Endothelial cell of umbilical vein (primary cell): Measurements from ENCODE around the gene UTRN. TPM values are rescaled to one million over a fixed set of nuclear protein-coding genes. Genes with fewer than 3 reads are reported as not detected.

ENCODE experiments used
- BruUV-seq: library from RNA; stranded (reverse); fragments of 400-500 nt; replicated peaks from 2 replicates; lab custom pipeline; 2021; lab: Mats Ljungman, UMichigan
- CTCF ChIA-PET: fragments of 300-600, 350-600 bp; sonication (Branson Sonifier 250); formaldehyde crosslinking; loops from one replicate; lab custom pipeline; 2021; ENCODE audit warnings: antibody characterized with exemption, inconsistent platforms; lab: Charles Lee
- POLR2A ChIA-PET: fragments of 300-600, 350-600 bp; sonication (Branson Sonifier 250); formaldehyde crosslinking; loops from one replicate; lab custom pipeline; 2021; ENCODE audit warnings: antibody characterized with exemption, inconsistent platforms; lab: Charles Lee
- DNase-seq: peaks from one replicate; pipeline ENCODE4 v3.0.0-alpha.2; 2011; ENCODE audit warnings: low read depth, low spot score
- FAIRE-seq: peaks from 2 replicates; lab custom pipeline; 2011; peaks lifted over from hg19 to GRCh38; lab: Jason Lieb, UNC
- H2AFZ ChIP-seq: 2 replicates; pipeline ENCODE4 v1.6.0; 2012; ENCODE audit warnings: low read depth, low read length, control low read depth, inconsistent platforms
- H3K27ac ChIP-seq: 2 replicates; pipeline ENCODE4 v1.5.1; 2011; ENCODE audit warnings: low read depth, mild to moderate bottlenecking, control low read depth, low read length, moderate library complexity; ENCODE audit not compliant: insufficient read depth
- H3K27me3 ChIP-seq, 2 experiments: 2 replicates each; pipeline versions ENCODE4 v1.6.0 to v1.6.1; 2011; ENCODE audit warnings: low read length in 2 of 2, mixed read lengths in 1 of 2; ENCODE audit not compliant: control insufficient read depth in 2 of 2, insufficient read depth in 2 of 2
- H3K36me3 ChIP-seq, 2 experiments: 2 replicates in 1 of 2; 3 replicates in 1 of 2; pipeline ENCODE4 v1.5.1; 2011; ENCODE audit warnings: low read length in 2 of 2, mild to moderate bottlenecking in 1 of 2, moderate library complexity in 1 of 2; ENCODE audit not compliant: control insufficient read depth in 2 of 2, insufficient read depth in 2 of 2; ENCODE audit errors: extremely low read depth in 1 of 2
- H3K4me1 ChIP-seq: 3 replicates; pipeline ENCODE4 v1.5.1; 2011; ENCODE audit warnings: mild to moderate bottlenecking, low read length; ENCODE audit not compliant: control insufficient read depth, insufficient read depth; ENCODE audit errors: extremely low read depth
- H3K4me2 ChIP-seq: 2 replicates; pipeline ENCODE4 v1.6.1; 2011; ENCODE audit warnings: low read length, control low read depth, mixed read lengths; ENCODE audit not compliant: insufficient read depth
- H3K4me3 ChIP-seq, 3 experiments: fragments of 200-600 bp in 1 of 3; sonication (generic), shearing (Covaris generic) in 1 of 3; replicated peaks in 1 of 3; 2 replicates each; pipeline ENCODE4 v1.5.1; 2011 to 2016; ENCODE audit warnings: control low read depth in 3 of 3, low read length in 3 of 3, mild to moderate bottlenecking in 2 of 3, inconsistent platforms in 1 of 3, low read depth in 1 of 3, moderate library complexity in 1 of 3; ENCODE audit not compliant: insufficient read depth in 1 of 3
- H3K79me2 ChIP-seq: 2 replicates; pipeline ENCODE4 v1.6.0; 2012; ENCODE audit warnings: low read length, inconsistent platforms; ENCODE audit not compliant: control insufficient read depth, insufficient read depth
- H3K9ac ChIP-seq: replicated peaks from 2 replicates; pipeline ENCODE3; 2011; ENCODE audit warnings: low read length, control low read depth; ENCODE audit not compliant: insufficient read depth; ENCODE audit errors: extremely low read depth
- H3K9me1 ChIP-seq: replicated peaks from 3 replicates; pipeline ENCODE4 v1.6.0; 2011; ENCODE audit warnings: mild to moderate bottlenecking, low read length; ENCODE audit not compliant: control insufficient read depth, insufficient read depth; ENCODE audit errors: extremely low read depth
- H3K9me3 ChIP-seq: replicated peaks from 2 replicates; pipeline ENCODE4 v1.5.1; 2012; ENCODE audit warnings: low read length, inconsistent platforms; ENCODE audit not compliant: control insufficient read depth, insufficient read depth
- H4K20me1 ChIP-seq: replicated peaks from 2 replicates; pipeline ENCODE3; 2011; ENCODE audit warnings: mild to moderate bottlenecking, low read length; ENCODE audit not compliant: control insufficient read depth, insufficient read depth; ENCODE audit errors: extremely low read depth
- EZH2 ChIP-seq: IDR thresholded peaks from 2 replicates; pipeline ENCODE4 v1.6.1; 2012; ENCODE audit warnings: borderline replicate concordance, low read depth, mild to moderate bottlenecking, moderate library complexity, low read length, inconsistent platforms; ENCODE audit not compliant: severe bottlenecking
- FOS ChIP-seq: IDR thresholded peaks from 2 replicates; pipeline ENCODE4 v1.6.1; 2011; ENCODE audit warnings: mild to moderate bottlenecking, low read length, moderate library complexity, borderline replicate concordance; ENCODE audit not compliant: insufficient read depth
- MYC ChIP-seq: IDR thresholded peaks from one replicate; pipeline ENCODE4 v1.6.1; 2011; ENCODE audit warnings: mild to moderate bottlenecking, low read depth, low read length
- POLR2A ChIP-seq: IDR thresholded peaks from 2 replicates; pipeline ENCODE4 v1.6.1; 2012; ENCODE audit warnings: low read depth, mild to moderate bottlenecking, control low read depth, low read length
- dilution Hi-C: fragments of 300-500 bp; cut with MboI; formaldehyde crosslinking; loops from one replicate; pipeline ENCODE4 v1.15.0; 2019; ENCODE audit warnings: low sequenced_read_pairs; ENCODE audit not compliant: extremely low pct_ligation_motif_present
- intact Hi-C: fragments of 100-400 bp; cut with micrococcal nuclease; formaldehyde crosslinking; loops from one replicate; pipeline ENCODE4 v1.10.0; 2022
- polyA plus RNA-seq, 4 experiments: library from polyadenylated mRNA; depleted of rRNA in 3 of 4; stranded (reverse) in 3 of 4; unstranded in 1 of 4; fragments of >200 nt; gene quantifications; 2 replicates each; pipeline versions ENCODE4 v1.2.1 to v1.2.3, GENCODE V29; 2011 to 2012; ENCODE audit warnings: missing spikeins in 1 of 4
- total RNA-seq: library from RNA; stranded (reverse); gene quantifications from 2 replicates; pipeline ENCODE4 v1.2.3, GENCODE V29; 2021
- TF ChIP-seq, protein P1 (sequence below), 2 donors: IDR thresholded peaks; 1 replicate in 1 of 2; 2 replicates in 1 of 2; pipeline ENCODE4 v1.5.1; 2011; ENCODE audit warnings: low read length in 2 of 2, mild to moderate bottlenecking in 2 of 2, moderate library complexity in 2 of 2, control low read depth in 1 of 2, inconsistent platforms in 1 of 2, low read depth in 1 of 2; ENCODE audit not compliant: insufficient read depth in 1 of 2; ENCODE audit errors: extremely low read depth in 1 of 2
- TF ChIP-seq, protein P2 (sequence below): IDR thresholded peaks from 2 replicates; pipeline ENCODE4 v1.6.1; 2011; ENCODE audit not compliant: insufficient read depth, insufficient read length

The UTRN gene
- total and polyA plus RNA-seq, 2 donors (not counting 3 experiments of a cell fraction or from before 2014, with no cell fraction given) = 37.4 to 224 TPM

DNA sequence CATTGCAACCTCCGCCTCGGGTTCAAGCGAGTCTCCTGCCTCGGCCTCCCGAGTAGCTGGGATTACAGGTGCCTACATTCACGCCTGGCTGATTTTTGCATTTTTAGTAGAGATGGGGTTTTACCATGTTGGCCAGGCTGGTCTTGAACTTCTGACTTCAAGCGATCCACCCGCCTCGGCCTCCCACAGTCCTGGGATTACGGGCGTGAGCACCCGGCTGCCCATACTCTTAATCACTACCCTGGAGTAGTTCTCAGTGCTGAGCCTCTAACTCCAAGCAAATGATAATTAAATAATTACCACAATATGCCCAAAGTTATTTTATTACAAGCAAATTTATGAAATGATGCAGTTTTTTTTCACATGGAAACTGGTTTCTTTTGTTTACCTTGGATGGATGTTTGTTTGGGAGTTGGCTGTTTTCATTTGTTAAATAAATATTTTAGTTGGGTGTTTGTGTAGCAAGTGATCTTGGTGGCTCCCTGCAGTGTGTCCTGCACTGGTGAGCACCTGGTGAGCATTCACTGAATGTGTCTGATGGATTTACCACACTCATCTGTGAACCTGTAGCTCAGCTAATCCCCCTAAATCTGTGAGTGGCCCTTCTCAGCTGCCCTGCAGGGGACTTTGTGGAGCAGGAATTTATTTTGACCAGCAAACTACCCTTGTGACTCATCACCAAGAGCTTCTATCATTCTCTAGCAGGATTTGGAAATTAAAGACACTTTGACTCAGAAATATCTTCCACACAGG lies 36.9 kb downstream of the UTRN start:
- dilution Hi-C loops = no loop called here
- peaks cover 20% of the 10 kb centered on the region for H3K79me2 ChIP-seq
- ChIA-PET CTCF (interaction anchor here (1.1 kb wide), 1 partner anchor 66 kb away, joined by 3 read pairs; no protein-coding TSS in a partner anchor), POLR2A (no interaction called here)
- intact Hi-C loops = no loop called here
- H2AFZ ChIP-seq = no peak overlapping the region
- FAIRE-seq = no peak
- BruUV-seq = no TSS peak
- TF ChIP-seq EZH2 = no peak
- TF ChIP-seq, protein P1, sequence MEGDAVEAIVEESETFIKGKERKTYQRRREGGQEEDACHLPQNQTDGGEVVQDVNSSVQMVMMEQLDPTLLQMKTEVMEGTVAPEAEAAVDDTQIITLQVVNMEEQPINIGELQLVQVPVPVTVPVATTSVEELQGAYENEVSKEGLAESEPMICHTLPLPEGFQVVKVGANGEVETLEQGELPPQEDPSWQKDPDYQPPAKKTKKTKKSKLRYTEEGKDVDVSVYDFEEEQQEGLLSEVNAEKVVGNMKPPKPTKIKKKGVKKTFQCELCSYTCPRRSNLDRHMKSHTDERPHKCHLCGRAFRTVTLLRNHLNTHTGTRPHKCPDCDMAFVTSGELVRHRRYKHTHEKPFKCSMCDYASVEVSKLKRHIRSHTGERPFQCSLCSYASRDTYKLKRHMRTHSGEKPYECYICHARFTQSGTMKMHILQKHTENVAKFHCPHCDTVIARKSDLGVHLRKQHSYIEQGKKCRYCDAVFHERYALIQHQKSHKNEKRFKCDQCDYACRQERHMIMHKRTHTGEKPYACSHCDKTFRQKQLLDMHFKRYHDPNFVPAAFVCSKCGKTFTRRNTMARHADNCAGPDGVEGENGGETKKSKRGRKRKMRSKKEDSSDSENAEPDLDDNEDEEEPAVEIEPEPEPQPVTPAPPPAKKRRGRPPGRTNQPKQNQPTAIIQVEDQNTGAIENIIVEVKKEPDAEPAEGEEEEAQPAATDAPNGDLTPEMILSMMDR (IDR thresholded peaks at IDR 0.05; ENCODE audit: extremely low read depth in 1 of 2, insufficient read depth in 1 of 2, low read depth in 1 of 2, low read length in 2 of 2) = no peak
- TF ChIP-seq POLR2A = no peak
- no peak for TF ChIP-seq MYC
- TF ChIP-seq FOS = no peak
- TF ChIP-seq, protein P2, sequence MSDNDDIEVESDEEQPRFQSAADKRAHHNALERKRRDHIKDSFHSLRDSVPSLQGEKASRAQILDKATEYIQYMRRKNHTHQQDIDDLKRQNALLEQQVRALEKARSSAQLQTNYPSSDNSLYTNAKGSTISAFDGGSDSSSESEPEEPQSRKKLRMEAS = no peak
- no peak overlapping the region for H3K4me2 ChIP-seq
- no peaks in the 10 kb centered on the region for H3K36me3 ChIP-seq
- no peaks in the 10 kb centered on the region for H3K9me3 ChIP-seq
- no peaks in the 10 kb centered on the region for H4K20me1 ChIP-seq
- H3K27ac ChIP-seq = no peak overlapping the region
- no peaks in the 10 kb centered on the region for H3K9me1 ChIP-seq
- H3K27me3 ChIP-seq = no peaks in the 10 kb centered on the region
- peaks cover 21% of the 10 kb centered on the region for H3K4me1 ChIP-seq
- no peak overlapping the region for H3K4me3 ChIP-seq
- no peak overlapping the region for H3K9ac ChIP-seq
- no peak for DNase-seq
